Thyroid gland (tissue), 4 donors: Measurements from ENCODE around the gene DEFB113. TPM values are rescaled to one million over a fixed set of nuclear protein-coding genes. Genes with fewer than 3 reads are reported as not detected.

ENCODE experiments used
- DNase-seq, 2 donors: peaks; one replicate each; pipeline ENCODE4 v3.0.0-alpha.2; 2019
- H3K27ac ChIP-seq, 3 donors: fragments of 200-600 bp; sonication (generic); 1 replicate in 2 of 3; 2 replicates in 1 of 3; pipeline ENCODE4 v1.5.1; 2016 to 2019; ENCODE audit warnings: mild to moderate bottlenecking in 1 of 3, moderate library complexity in 1 of 3
- H3K27me3 ChIP-seq: fragments of 200-600 bp; sonication (generic); one replicate; pipeline ENCODE4 v1.5.1; 2019
- H3K36me3 ChIP-seq, 2 donors: fragments of 200-600 bp; sonication (generic); one replicate each; pipeline ENCODE4 v1.5.1; 2016 to 2019
- H3K4me1 ChIP-seq, 2 donors: fragments of 200-600 bp; sonication (generic); one replicate each; pipeline ENCODE4 v1.5.1; 2017 to 2019
- H3K4me3 ChIP-seq, 3 donors: fragments of 200-600 bp; sonication (generic); replicated peaks in 1 of 3; 1 replicate in 2 of 3; 2 replicates in 1 of 3; pipeline ENCODE4 v1.5.1; 2016; ENCODE audit warnings: mild to moderate bottlenecking in 1 of 3
- H3K9me3 ChIP-seq: fragments of 200-600 bp; sonication (generic); one replicate; pipeline ENCODE4 v1.5.1; 2017
- CTCF ChIP-seq, 6 experiments: fragments of 200-600 bp in 3 of 6; fragments of 450-650 bp in 3 of 6; sonication (generic) in 3 of 6; IDR thresholded peaks; one replicate each; pipeline ENCODE4 v1.5.1; 2016 to 2019; ENCODE audit warnings: antibody characterized with exemption in 6 of 6, mild to moderate bottlenecking in 2 of 6, inconsistent platforms in 1 of 6, moderate library complexity in 1 of 6
- POLR2A ChIP-seq, 2 donors: fragments of 450-650 bp; IDR thresholded peaks; one replicate each; pipeline ENCODE4 v1.6.1; 2017; ENCODE audit warnings: antibody characterized with exemption in 2 of 2, mild to moderate bottlenecking in 2 of 2, moderate library complexity in 1 of 2
- whole genome bisulfite sequencing, 2 donors: methylation state at CpG; one replicate each; pipeline ENCODE4 v1.1.5; 2017; 5-methylcytosine and 5-hydroxymethylcytosine counted together
- intact Hi-C: fragments of 100-400 bp; cut with DNase I; formaldehyde crosslinking; loops from one replicate; pipeline ENCODE4 v1.15.1; 2023
- total RNA-seq, 4 donors: library from RNA; depleted of rRNA; stranded (reverse); fragments of >200 nt; gene quantifications; one replicate each; pipeline ENCODE4 v1.2.3, GENCODE V29; 2016

The DEFB113 gene
- total RNA-seq, 4 donors from 2014 or later, result not detected

GRCh38 chr6:49978332-49979226, 9.2 kb upstream of the DEFB113 start:
- Histone ChIP-seq H3K36me3 (no peaks in the 10 kb centered on the region), H3K4me3 (no peak overlapping the region), H3K27me3 (no peaks in the 10 kb centered on the region), H3K9me3 (no peaks in the 10 kb centered on the region), H3K4me1 (no peaks in the 10 kb centered on the region), H3K27ac (no peak overlapping the region)
- TF ChIP-seq CTCF (IDR thresholded peaks at IDR 0.05) (no peak), POLR2A (IDR thresholded peaks at IDR 0.05) (no peak)
- intact Hi-C loops, result no loop called here
- DNase-seq, result no peak
- WGBS, 2 donors, result 45 to 51% methylated on average over 3 of the region's 3 CpGs

GRCh38 chr6:49966823-49967222, 2.6 kb downstream of the DEFB113 start:
- Histone ChIP-seq H3K9me3 (no peaks in the 10 kb centered on the region), H3K36me3 (no peaks in the 10 kb centered on the region), H3K27me3 (no peaks in the 10 kb centered on the region), H3K27ac (no peak overlapping the region), H3K4me3 (no peak overlapping the region), H3K4me1 (no peaks in the 10 kb centered on the region)
- TF ChIP-seq POLR2A (IDR thresholded peaks at IDR 0.05) (no peak), CTCF (IDR thresholded peaks at IDR 0.05) (no peak)
- no peak for DNase-seq
- 58 to 62% methylated on average over 2 of the region's 2 CpGs for WGBS, 2 donors
- intact Hi-C loops, result no loop called here

- no peaks in the 10 kb centered on the region for H3K4me1 ChIP-seq
- TF ChIP-seq POLR2A (IDR thresholded peaks at IDR 0.05) (no peak), CTCF (IDR thresholded peaks at IDR 0.05) (no peak)
- intact Hi-C loops, result no loop called here
Measured at GRCh38 chr6:49966334-49966733, 3.1 kb downstream of the DEFB113 start.

GRCh38 chr6:49964064-49964463, 5.4 kb downstream of the DEFB113 start, which contains the start of gene DEFB114:
DEFB114 (minus strand) TSS chr6:49964164; CDS start chr6:49964105, 59 bp downstream.
- Histone ChIP-seq H3K27ac (no peak within 1 kb of the TSS), H3K4me3 (no peak within 1 kb of the TSS), H3K9me3 (no peaks in the 10 kb centered on the region), H3K4me1 (no peaks in the 10 kb centered on the region), H3K27me3 (no peaks in the 10 kb centered on the region), H3K36me3 (no peaks in the 10 kb centered on the region)
- intact Hi-C loops, result no loop called here
- WGBS, 2 donors, result 72 to 76% methylated on average over 2 of the region's 2 CpGs
- no peak for TF ChIP-seq CTCF (IDR thresholded peaks at IDR 0.05)
- no peak for DNase-seq

More at GRCh38 chr6:49966334-49966733, 3.1 kb downstream of the DEFB113 start:
- no peaks in the 10 kb centered on the region for H3K9me3 ChIP-seq
- no peaks in the 10 kb centered on the region for H3K27me3 ChIP-seq
- DNase-seq, result no peak
- H3K4me3 ChIP-seq, result no peak overlapping the region
- H3K27ac ChIP-seq, result no peak overlapping the region
- 19 to 28% methylated on average over 2 of the region's 2 CpGs for whole genome bisulfite sequencing, 2 donors
- no peaks in the 10 kb centered on the region for H3K36me3 ChIP-seq

- Histone ChIP-seq H3K36me3 (no peaks in the 10 kb centered on the region), H3K4me3 (no peak overlapping the region), H3K27me3 (no peaks in the 10 kb centered on the region), H3K4me1 (no peaks in the 10 kb centered on the region), H3K27ac (no peak overlapping the region), H3K9me3 (no peaks in the 10 kb centered on the region)
- TF ChIP-seq CTCF (IDR thresholded peaks at IDR 0.05) (no peak), POLR2A (IDR thresholded peaks at IDR 0.05) (no peak)
- WGBS, 2 donors, result 76 to 78% methylated on average over 1 of the region's 1 CpG
- intact Hi-C loops, result no loop called here
- DNase-seq, result no peak
Measured at GRCh38 chr6:49958180-49958579, 11.2 kb downstream of the DEFB113 start.
